Measurements from ENCODE around the gene SPZ1.

DNA sequence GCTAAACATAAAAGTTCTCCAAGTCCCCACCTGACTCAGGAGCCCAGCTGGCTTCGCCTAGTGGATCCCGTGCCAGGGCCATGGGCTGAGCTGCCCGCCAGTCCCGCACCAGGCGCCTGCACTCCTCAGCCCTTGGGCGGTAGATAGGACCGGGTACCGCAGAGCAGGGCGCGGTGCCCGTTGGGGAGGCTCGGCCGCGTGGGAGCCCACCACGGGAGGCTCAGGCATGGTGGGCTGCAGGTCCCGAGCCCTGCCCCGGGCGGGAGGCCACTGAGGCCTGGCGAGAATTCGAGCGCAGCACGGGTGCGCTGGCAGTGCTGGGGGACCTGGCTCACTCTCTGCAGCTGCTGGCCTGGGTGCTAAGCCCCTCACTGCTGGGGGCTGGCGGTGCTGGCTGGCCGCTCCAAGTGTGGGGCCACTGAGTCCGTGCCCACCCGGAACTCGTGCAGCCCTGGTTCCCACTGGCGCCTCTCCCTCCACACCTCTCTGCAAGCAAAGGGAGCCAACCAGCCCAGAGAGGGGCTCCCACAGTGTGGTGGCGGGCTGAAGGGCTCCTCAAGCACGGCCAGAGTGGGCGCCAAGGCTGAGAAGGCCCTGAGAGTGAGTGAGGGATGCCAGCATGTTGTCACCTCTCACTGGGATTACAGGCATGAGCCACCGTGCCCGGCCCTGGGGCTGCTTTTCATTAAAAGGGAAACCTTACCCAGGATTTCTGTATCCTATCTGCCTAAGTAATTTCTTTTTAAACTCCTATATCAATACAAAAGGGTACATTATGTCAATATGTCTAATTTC lies 9.7 kb upstream of the SPZ1 start:
- TF ChIP-seq REST (IDR thresholded peaks at IDR 0.05; ENCODE audit: low read depth, low read length) (no peak), SIN3A (IDR thresholded peaks at IDR 0.05; ENCODE audit: borderline replicate concordance, low read depth, low read length) (no peak), JUND (IDR thresholded peaks at IDR 0.05) (no peak), YY1 (IDR thresholded peaks at IDR 0.05; ENCODE audit: low read depth) (no peak), POLR2AphosphoS5 (IDR thresholded peaks at IDR 0.05; ENCODE audit: low read depth, low read length) (no peak), EZH2phosphoT487 (IDR thresholded peaks at IDR 0.05; ENCODE audit: borderline replicate concordance, low read depth) (no peak), RFX5 (IDR thresholded peaks at IDR 0.05; ENCODE audit: low read length) (no peak), TAF1 (IDR thresholded peaks at IDR 0.05; ENCODE audit: borderline replicate concordance, low read depth, low read length) (no peak), TCF12 (IDR thresholded peaks at IDR 0.05) (no peak), RXRA (IDR thresholded peaks at IDR 0.05; ENCODE audit: borderline replicate concordance, low read depth) (no peak), RAD21 (IDR thresholded peaks at IDR 0.05; ENCODE audit: low read length) (no peak), SMC3 (IDR thresholded peaks at IDR 0.05; ENCODE audit: low read depth, low read length) (no peak)
- TF ChIP-seq, protein P1, sequence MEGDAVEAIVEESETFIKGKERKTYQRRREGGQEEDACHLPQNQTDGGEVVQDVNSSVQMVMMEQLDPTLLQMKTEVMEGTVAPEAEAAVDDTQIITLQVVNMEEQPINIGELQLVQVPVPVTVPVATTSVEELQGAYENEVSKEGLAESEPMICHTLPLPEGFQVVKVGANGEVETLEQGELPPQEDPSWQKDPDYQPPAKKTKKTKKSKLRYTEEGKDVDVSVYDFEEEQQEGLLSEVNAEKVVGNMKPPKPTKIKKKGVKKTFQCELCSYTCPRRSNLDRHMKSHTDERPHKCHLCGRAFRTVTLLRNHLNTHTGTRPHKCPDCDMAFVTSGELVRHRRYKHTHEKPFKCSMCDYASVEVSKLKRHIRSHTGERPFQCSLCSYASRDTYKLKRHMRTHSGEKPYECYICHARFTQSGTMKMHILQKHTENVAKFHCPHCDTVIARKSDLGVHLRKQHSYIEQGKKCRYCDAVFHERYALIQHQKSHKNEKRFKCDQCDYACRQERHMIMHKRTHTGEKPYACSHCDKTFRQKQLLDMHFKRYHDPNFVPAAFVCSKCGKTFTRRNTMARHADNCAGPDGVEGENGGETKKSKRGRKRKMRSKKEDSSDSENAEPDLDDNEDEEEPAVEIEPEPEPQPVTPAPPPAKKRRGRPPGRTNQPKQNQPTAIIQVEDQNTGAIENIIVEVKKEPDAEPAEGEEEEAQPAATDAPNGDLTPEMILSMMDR (IDR thresholded peaks at IDR 0.05): no peak
